ENCODE results near the gene SELENON.

SELENON gene, protein sequence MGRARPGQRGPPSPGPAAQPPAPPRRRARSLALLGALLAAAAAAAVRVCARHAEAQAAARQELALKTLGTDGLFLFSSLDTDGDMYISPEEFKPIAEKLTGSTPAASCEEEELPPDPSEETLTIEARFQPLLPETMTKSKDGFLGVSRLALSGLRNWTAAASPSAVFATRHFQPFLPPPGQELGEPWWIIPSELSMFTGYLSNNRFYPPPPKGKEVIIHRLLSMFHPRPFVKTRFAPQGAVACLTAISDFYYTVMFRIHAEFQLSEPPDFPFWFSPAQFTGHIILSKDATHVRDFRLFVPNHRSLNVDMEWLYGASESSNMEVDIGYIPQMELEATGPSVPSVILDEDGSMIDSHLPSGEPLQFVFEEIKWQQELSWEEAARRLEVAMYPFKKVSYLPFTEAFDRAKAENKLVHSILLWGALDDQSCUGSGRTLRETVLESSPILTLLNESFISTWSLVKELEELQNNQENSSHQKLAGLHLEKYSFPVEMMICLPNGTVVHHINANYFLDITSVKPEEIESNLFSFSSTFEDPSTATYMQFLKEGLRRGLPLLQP

DNA sequence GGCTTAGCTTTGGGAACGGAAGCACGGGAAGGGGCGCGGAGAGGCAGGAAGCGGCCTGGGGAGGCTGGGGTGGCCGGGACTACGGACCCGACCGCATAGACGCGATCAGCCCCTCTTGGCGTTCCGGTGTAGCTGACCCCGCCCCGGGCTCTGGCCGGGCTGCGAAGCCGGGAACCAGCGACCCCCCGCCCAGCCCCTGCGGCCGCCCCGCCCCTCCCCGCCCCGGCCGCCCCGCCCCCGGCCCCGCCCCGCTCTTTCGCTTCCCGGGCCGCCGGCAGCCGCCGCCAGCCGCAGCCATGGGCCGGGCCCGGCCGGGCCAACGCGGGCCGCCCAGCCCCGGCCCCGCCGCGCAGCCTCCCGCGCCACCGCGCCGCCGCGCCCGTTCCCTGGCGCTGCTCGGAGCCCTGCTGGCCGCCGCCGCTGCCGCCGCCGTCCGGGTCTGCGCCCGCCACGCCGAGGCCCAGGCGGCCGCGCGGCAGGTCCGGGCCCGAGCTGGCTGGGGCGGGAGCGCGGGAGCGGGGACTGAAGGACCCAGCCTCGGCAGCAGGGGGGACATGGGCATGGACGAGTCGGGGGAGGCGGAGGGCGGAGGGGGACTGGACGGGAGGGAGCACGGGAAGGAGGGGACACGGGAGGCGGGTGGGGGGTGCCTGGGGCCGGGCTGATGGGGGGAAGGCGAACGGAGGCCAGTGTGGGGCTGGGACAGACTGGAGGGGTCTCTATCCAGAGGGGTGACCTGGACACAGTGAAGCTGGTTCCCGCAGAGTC lies at the start of gene SELENON:
TSS of gene SELENON (plus strand) at position 259 of the 768 bp plus-strand sequence. CDS start at position 297, 38 bp downstream.
- peak; percentile 33 to 82 (median 63) for DNase-seq

DNA sequence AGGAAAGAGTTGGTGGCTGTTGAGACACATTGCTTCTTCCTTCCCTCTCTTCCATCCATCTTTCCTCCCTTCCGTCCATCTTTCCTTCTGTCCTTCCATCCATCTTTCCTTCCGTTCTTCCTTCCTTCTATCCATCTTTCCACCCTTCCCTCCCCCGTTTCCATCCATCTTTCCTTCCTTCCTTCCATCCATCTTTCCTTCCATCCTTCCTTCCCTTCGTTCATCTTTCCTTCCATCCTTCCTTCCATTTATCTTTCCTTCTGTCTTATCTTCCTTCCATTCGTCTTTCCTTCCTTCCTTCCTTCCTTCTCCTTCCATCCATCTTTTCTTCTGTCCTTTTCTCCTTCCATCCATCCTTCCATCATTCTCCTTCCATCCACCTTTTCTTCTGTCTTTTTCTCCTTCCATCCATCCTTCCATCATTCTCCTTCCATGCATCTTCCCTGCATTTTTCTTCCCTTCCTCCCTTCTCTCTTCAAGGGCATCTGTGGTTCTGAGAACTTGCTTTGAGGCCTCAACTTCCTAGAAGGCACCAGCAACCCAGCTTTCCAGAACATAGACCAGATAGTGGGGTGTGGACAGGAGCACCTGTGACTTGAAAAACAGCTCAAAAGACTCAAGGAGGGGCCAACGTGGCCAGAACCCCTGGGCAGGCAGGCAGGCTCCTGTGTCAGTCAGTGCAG lies 48.9 kb upstream of the SELENON start:
- DNase-seq = no peak

DNA sequence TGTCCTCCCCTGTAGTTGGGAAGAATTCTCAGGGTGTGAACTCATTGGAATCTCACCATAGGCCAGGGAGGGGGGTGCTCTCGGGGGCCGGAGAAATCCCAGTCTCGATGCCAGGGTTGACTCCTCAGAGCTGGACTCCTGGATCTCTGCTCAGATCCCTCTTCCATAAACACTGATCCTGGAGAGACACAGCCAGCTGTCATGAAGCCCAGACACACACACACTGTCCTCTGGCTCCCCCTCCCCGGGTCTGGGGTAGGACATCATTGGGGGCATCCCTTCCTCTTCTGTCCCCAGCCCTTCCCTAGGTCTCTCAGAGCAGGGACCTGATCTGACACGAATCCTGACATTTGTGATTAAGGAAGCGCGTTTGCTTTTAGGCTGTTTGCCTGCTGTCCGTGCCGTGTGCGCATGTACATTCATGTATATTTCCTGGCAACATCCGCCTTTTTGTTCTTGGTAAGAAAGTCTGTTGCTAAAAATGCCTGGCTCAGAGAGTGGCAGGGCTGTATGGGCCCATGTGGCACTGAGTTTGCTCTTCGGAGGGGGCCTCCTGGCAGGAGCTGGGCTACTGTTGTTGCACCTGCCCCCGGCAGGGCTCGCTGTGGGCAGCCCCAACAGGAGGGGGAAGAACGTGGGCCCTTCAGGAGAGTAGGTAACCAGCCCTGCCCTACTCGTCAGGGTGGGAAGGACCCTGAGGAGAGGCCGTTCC lies 45.4 kb upstream of the SELENON start:
- no peak for DNase-seq

DNA sequence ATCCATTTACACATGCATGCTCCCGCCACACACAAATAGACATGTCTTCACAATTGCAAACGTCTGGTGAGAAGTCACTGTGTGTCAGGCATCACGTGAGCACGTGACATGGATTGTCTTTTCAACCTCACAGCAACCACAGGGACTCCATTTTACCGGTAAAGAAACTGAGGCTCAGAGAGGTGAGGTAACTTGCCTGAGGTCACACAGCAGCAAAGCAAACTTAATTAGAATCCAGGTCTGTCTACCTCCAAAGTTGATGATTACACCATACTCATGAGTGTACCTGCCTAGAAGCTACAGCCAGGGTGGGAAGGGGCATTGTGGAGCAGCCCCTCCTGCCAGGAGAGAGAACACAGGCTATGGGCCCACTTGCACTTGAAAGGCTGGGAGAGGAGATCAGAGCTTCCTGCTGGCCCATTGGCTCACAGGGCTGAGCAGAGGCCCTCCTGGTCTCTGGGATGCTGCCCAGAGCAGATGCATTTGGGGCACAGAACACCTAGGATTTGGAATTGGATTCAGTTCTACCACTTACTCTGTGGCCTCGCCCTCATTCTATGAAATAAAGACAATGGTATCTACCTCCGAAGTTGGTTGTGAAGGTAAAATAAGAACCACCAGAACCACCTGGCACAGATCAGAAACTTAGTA lies 44.4 kb upstream of the SELENON start:
- DNase-seq = no peak

DNA sequence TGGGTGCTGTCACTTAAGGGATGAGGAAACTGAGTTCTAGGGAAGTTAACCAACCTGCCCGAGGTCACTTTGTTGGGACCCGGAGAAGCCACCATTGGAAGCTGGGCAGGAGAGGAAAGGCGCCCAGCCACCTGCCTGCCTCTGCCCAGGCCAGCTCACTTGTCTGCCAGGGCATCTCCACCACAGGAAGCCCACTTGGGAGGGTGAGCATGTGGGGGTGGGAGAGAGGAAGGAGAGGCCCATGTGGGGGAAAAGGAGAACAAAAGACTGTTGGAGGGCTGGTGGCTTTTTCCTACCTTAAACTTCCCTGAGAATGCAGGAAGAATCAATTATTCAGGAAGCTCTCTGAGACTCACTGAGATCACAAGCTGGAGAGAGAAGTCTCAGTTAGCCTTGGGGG lies 43.8 kb upstream of the SELENON start:
- DNase-seq = no peak

DNA sequence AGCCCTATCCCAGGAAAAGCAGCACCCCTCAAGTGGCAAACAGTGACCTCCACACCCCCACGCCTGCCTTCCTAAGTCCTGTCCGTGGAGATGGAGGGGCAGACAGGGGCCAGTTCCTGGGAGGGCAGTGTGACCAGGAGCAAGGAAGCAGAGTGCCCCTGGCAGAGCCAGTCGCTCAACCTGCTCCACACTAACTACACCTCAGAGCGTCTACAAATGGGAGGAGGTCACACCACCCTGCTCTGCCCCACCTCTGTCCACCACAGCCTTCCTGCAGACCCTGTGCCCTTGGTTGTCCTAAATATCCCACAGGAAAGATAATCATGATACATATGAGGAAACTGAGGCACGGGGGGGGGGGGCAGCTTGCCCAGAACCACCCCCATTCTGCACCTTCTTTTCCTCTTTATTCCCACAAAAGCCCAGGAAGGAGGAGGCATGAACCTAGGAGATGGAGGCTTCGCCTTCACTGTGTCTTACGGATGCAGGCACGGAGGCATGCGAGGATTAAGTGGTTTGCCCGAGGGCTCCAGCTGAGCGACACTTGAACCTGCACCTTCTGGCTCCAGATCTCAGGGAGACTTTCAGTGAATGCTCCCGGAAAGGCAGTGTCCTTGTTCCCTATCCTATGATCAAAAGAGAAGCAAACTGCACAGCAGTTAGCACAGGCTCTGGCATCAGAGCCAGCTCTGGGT lies 42.7 kb upstream of the SELENON start:
- no peak for DNase-seq

DNA sequence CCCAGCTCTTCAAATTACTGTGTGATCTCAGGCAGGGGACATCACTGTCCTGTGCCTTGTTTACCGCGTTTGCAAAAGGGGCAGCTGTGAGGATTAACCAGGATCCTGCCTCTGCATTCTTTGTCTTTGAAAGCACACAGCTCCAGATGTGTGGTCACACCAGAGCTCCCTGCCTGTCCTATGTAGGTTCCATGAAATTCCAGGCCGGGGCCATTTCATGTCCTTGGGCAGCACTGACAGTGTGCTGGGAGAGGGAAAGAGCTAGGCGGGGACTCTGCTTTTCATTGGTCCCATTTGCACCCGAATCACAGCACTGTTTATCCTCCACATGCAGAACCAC lies 42.2 kb upstream of the SELENON start:
- DNase-seq = no peak

DNA sequence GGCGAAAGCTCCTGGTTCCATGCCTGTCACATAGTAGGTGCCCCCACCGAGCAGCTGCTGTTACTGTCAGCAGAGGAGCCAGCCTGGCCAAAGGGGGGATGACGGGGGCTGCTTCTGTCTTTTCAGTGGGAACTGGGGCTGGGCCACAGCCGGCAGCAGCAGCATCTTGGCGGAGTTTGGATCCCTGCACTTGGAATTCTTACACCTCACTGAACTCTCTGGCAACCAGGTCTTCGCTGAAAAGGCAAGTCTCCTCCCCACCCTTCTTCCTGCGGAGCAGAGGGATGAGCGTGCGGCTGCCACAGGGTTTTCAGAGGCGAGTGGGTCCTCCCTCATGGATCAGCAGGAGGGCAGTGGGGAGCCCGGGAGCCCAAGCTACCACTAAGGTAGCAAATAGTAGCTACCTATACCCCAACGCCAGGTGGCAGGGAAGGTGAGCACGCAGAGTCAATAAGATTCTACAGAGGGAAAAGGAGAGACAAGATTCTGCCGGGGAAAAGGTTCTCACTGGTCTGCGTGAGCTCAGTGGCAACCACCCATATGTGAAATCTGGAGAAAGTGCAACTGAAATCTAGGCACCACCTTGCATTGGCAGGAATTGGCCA lies 41.4 kb upstream of the SELENON start:
- no peak for DNase-seq

DNA sequence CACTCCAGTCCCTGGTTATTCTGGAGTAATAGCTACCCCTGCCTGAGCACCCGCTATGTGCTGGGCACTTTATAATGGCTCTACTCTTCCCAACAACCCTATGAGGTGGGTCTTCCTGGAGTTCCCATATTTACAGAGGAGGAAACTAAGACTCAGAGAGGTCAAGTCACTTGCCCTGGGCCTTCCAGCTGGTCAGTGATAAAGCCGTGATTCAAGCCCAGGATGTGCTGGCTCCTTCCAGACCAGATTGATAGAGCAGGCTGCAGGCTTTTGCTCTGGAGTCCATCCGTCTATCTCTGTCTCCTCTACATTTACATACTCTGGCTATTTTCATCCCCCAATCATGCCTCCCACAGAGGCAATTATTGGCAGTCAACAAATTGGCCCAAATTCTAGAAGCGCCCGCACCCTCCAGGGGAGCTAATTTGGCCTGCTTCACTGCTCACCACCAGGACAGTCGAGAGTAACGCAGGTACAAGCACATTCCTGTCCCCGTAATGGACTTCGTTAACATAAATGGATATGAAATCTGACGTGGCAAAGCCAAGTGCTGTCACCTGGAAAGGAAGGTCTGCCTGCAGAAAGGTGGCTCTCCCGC lies 39.8 kb upstream of the SELENON start:
- DNase-seq = no peak

DNA sequence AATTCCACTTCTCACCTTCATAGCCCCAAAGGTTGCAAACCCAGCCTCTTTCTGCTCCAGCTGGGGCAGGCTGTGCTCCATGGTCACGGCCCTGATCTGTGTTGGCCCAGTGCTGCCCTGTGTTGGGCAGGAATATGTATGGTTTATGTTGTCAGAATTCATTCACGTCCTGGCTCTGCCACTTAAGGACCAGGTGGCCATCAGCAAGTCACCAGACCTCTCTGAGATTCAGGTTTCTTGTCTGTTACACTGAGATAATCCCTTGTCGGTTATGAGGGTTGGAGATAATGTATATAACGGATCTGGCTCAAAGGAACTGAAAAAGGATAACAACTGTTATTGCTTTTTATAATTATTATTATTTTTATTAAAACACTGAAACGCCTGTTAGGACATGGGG lies 39.1 kb upstream of the SELENON start:
- DNase-seq = no peak

DNA sequence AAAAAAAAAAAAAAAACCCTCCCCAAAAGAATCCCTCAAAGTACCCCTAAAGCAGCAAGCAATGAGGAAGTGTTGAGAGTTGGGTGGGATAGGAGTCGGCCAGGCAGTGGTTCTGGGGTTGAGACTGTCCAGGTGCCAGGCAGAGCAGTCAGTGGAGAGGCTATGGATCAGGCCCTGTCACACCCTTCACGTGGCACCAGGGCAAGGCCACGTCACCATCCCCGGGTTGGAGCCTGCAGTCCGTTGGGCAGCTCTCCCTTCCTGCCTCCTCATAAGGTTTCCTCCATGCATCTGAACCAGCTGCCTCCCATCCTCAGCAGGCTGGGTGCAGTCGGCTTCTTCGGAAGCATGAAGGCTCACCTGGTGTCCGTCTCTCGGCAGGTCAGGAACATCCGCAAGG lies 36.5 kb upstream of the SELENON start:
- no peak for DNase-seq

DNA sequence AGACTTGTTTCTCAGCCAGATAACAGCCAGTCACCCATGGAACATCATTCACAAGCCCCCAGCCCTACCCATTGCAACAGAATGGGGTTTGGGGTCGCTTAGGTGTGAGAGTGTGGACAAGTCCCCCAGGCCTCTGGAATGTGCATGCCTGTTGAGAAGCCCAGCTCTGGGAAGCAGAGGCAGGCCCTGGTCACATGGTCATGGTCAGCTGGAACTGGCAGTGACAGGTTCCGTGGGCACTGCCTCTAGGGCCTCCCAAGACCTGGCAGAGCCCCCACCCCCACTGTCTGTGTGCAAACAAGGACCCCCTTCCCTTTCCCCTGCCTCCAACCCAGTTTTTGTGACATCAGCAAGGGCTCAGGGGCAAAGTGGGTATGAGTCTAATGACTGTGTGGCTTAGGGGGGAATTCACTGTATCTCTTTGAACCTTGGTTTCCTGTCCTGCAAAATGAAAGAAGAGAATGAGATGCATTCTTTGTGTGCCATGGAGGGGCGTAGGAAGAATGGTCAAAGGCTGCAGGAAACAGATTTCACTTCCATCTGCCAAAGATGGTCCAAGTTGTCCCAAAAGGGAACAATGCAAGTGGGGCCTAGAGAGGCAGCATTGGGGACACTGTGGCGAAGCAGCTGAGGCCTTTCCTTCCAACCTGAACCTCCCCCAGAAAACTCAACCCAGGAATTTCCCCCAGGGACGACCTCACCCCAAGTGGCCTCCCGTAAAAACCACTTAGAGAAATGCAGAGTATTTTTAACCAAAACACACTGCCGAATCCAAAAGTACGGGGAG lies 34.7 kb upstream of the SELENON start:
- no peak for DNase-seq

DNA sequence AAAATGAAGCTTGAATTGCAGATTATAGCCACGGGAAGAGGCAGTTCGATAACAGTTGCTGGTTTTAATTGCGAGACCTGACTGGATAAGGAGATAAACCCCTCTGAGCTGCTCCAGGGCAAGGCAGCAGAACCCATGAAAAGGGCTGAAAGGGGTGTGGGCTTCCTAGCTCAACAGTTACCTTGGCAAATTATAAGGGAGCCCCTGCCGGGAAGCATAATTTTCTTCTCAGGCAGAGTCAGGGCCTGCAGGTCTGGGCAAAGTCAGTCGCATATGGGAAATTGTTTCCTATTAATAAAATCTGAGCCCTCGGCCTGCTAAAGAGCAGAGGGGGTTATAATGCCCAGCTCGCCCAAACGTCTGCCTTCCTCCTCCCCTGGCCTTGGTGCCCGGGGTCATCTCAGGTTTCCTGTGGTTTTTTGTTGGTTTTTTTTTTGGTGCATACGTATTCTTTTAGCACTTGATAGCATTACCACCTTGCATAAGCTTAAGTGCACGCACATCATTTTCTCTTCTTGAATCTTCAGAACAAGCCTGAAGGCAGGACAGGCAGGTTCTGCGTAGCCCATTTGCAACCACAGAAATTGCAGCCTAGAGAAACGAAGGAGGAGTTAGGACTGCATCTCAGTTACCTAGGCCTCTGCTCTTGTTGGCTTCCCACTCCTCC lies 33.9 kb upstream of the SELENON start:
- no peak for DNase-seq

DNA sequence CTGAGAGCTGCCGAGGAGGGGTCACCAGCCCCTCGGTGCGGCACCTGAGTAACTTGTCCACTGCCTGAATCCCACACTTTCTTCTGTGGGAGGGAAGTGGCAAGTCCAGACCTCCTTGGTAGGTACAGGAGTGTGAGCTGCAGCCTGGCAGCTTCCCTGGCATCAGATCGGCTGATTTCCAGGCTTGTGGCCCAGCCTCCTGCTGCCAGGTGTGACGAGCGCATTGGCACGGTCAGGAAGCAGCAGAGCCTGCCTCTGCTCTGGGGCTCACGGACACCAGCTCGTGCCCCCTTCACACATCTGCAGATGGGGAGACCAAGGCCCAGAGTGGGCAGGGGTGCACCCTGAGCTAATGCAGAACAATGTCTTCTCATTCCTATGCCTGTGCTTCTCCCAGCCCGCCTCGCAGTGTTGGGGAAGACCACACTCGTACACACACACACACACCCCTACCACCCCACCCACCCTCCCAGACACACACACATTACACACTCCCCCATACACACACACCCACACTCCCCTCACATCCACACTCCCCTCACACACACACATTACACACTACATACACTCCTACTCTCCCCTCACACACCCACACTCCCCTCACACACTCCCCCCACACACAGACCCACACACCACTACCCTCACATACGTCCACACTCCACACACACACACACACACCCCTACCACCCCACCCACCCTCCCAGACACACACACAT lies 33.1 kb upstream of the SELENON start:
- no peak for DNase-seq

DNA sequence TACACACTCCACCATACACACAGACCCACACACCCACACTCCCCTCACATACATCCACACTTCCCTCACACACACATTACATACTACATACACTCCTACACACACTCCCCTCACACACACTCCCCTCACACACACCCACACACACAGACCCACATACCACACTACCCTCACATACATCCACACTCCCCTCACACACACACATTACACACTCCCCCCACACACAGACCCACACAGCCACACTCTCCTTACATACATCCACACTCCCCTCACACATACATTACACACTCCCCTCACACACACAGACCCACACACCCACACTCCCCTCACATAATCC lies 32.6 kb upstream of the SELENON start:
- DNase-seq = no peak

DNA sequence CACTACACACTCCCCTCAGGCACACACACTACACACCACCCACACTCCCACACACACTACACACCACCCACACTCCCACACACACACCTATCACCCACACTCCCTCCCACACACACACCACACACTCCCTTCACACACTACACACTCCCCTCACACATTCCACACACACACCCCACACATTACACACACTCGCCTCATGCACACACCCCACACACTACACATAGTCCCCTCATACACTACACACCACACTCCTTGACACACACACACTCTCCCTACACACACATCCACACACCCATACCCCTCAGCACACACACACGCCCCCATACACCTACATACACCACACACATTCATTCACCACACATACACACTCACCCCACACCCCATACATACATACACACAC lies 31.0 kb upstream of the SELENON start:
- DNase-seq = no peak

DNA sequence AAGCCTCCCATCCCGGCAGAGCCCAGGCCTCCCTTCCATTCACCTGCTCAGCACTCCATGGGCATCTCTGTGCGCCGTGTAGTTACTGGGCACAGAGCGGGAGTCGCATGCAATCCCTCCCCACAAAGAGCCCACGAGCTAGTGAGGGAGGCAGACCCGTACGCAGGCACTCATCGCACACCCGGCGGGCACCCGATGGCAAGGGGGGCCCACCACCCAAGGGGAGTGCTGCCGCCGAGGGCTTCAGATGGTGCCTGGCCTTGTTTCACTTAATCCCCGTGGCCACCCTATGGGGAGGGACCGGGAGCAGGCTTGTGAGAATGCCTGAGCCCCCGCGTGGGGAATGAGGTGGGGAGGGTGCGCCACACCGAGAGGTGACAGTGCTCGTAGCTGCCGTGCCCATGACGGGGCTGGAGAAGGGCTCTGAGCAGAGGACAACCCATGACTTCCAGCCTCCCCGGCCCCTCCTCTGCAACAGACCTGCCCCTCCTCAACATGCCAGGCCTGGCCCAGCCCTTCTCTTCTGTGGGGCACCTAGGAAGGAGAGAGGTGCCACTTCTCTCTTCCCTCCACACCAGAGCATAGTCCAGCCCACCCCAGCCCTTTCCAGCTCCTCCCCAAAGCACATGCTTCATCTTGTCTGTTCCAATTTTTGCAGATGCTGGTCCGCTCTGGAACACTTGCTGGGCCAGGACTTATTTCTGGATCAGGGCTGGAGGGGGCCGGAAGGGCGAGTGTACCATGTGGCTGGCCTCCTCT lies 30.2 kb upstream of the SELENON start:
- DNase-seq = no peak

All from suppressor macrophage treated with lipopolysaccharide for 1 hour (primary cell).